HEK293 (cell line): Measurements from ENCODE around the gene NMNAT2.

ENCODE experiments used
- ZBTB17 ChIP-seq: fragments of 450-650 bp; formaldehyde crosslinking; IDR thresholded peaks from 2 replicates; pipeline ENCODE4 v1.5.1; 2016; ENCODE audit warnings: missing biosample characterization, missing genetic modification characterization
- ZBTB48 ChIP-seq: fragments of 450-650 bp; formaldehyde crosslinking; IDR thresholded peaks from 2 replicates; pipeline ENCODE4 v1.5.1; 2016; ENCODE audit warnings: missing biosample characterization, missing genetic modification characterization
- ZNF140 ChIP-seq: fragments of 450-650 bp; formaldehyde crosslinking; IDR thresholded peaks from 2 replicates; pipeline ENCODE4 v1.5.1; 2016; ENCODE audit warnings: missing biosample characterization, missing genetic modification characterization
- ZNF157 ChIP-seq: fragments of 450-650 bp; formaldehyde crosslinking; IDR thresholded peaks from 2 replicates; pipeline ENCODE4 v1.5.1; 2016; ENCODE audit warnings: missing biosample characterization, missing genetic modification characterization
- ZNF175 ChIP-seq: fragments of 450-650 bp; formaldehyde crosslinking; IDR thresholded peaks from 2 replicates; pipeline ENCODE4 v1.5.1; 2016; ENCODE audit warnings: missing biosample characterization, missing genetic modification characterization
- ZNF248 ChIP-seq: fragments of 450-650 bp; formaldehyde crosslinking; IDR thresholded peaks from 2 replicates; pipeline ENCODE4 v1.5.1; 2017; ENCODE audit warnings: missing biosample characterization, missing genetic modification characterization
- ZNF747 ChIP-seq: fragments of 450-650 bp; formaldehyde crosslinking; IDR thresholded peaks from 2 replicates; pipeline ENCODE4 v1.5.1; 2016; ENCODE audit warnings: missing biosample characterization, missing genetic modification characterization
- TF ChIP-seq, protein P1 (sequence below): fragments of 450-650 bp; formaldehyde crosslinking; IDR thresholded peaks from 2 replicates; pipeline ENCODE4 v1.5.1; 2016; ENCODE audit warnings: missing biosample characterization, missing genetic modification characterization
- TF ChIP-seq, protein P2 (sequence below): fragments of 450-650 bp; formaldehyde crosslinking; IDR thresholded peaks from 2 replicates; pipeline ENCODE4 v1.5.1; 2016; ENCODE audit warnings: missing biosample characterization, missing genetic modification characterization
- TF ChIP-seq, protein P3 (sequence below): fragments of 450-650 bp; formaldehyde crosslinking; IDR thresholded peaks from 2 replicates; pipeline ENCODE4 v1.5.1; 2016; ENCODE audit warnings: missing biosample characterization, missing genetic modification characterization

DNA sequence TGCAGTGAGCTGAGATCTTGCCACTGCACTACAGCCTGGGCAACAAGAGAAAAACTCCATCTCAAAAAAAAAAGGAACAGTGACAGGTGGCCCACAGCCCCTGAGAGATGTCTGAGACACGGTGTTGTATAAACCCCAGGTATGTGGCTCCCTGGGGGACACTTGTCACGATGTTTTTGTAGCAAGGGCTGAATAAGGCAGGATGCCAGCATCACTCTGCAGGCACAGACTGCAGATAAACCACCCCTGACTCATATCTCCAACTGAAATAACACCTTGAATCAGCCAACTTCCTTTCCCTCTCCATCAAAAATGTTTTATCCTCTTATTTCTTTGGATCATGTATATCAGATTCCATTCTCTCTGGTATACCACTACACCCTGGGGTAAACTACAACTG is 52.5 kb downstream of the NMNAT2 start:
- TF ChIP-seq, protein P1, sequence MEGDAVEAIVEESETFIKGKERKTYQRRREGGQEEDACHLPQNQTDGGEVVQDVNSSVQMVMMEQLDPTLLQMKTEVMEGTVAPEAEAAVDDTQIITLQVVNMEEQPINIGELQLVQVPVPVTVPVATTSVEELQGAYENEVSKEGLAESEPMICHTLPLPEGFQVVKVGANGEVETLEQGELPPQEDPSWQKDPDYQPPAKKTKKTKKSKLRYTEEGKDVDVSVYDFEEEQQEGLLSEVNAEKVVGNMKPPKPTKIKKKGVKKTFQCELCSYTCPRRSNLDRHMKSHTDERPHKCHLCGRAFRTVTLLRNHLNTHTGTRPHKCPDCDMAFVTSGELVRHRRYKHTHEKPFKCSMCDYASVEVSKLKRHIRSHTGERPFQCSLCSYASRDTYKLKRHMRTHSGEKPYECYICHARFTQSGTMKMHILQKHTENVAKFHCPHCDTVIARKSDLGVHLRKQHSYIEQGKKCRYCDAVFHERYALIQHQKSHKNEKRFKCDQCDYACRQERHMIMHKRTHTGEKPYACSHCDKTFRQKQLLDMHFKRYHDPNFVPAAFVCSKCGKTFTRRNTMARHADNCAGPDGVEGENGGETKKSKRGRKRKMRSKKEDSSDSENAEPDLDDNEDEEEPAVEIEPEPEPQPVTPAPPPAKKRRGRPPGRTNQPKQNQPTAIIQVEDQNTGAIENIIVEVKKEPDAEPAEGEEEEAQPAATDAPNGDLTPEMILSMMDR = no peak
- TF ChIP-seq ZNF157 (tag by site-specific recombination) (no peak), ZBTB17 (tag by site-specific recombination) (no peak), ZNF248 (tag by site-specific recombination) (no peak), ZNF747 (tag by site-specific recombination) (no peak), ZNF175 (no peak), ZNF140 (tag by site-specific recombination) (no peak), ZBTB48 (tag by site-specific recombination) (no peak)
- TF ChIP-seq, protein P2, sequence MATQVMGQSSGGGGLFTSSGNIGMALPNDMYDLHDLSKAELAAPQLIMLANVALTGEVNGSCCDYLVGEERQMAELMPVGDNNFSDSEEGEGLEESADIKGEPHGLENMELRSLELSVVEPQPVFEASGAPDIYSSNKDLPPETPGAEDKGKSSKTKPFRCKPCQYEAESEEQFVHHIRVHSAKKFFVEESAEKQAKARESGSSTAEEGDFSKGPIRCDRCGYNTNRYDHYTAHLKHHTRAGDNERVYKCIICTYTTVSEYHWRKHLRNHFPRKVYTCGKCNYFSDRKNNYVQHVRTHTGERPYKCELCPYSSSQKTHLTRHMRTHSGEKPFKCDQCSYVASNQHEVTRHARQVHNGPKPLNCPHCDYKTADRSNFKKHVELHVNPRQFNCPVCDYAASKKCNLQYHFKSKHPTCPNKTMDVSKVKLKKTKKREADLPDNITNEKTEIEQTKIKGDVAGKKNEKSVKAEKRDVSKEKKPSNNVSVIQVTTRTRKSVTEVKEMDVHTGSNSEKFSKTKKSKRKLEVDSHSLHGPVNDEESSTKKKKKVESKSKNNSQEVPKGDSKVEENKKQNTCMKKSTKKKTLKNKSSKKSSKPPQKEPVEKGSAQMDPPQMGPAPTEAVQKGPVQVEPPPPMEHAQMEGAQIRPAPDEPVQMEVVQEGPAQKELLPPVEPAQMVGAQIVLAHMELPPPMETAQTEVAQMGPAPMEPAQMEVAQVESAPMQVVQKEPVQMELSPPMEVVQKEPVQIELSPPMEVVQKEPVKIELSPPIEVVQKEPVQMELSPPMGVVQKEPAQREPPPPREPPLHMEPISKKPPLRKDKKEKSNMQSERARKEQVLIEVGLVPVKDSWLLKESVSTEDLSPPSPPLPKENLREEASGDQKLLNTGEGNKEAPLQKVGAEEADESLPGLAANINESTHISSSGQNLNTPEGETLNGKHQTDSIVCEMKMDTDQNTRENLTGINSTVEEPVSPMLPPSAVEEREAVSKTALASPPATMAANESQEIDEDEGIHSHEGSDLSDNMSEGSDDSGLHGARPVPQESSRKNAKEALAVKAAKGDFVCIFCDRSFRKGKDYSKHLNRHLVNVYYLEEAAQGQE = no peak
- TF ChIP-seq, protein P3, sequence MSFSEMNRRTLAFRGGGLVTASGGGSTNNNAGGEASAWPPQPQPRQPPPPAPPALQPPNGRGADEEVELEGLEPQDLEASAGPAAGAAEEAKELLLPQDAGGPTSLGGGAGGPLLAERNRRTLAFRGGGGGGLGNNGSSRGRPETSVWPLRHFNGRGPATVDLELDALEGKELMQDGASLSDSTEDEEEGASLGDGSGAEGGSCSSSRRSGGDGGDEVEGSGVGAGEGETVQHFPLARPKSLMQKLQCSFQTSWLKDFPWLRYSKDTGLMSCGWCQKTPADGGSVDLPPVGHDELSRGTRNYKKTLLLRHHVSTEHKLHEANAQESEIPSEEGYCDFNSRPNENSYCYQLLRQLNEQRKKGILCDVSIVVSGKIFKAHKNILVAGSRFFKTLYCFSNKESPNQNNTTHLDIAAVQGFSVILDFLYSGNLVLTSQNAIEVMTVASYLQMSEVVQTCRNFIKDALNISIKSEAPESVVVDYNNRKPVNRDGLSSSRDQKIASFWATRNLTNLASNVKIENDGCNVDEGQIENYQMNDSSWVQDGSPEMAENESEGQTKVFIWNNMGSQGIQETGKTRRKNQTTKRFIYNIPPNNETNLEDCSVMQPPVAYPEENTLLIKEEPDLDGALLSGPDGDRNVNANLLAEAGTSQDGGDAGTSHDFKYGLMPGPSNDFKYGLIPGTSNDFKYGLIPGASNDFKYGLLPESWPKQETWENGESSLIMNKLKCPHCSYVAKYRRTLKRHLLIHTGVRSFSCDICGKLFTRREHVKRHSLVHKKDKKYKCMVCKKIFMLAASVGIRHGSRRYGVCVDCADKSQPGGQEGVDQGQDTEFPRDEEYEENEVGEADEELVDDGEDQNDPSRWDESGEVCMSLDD (tag by site-specific recombination) = no peak
